ENCODE measurements around the gene ANK3.

GRCh38 chr10:60029475-60029874, 360.2 kb downstream of the ANK3 start:
- no peak for TF ChIP-seq CTCF (IDR thresholded peaks at IDR 0.05)
- TF ChIP-seq POLR2A (IDR thresholded peaks at IDR 0.05), result no peak

Measured in tibial nerve (tissue), 3 donors.